ENCODE results near the gene OR10G3.

DNA sequence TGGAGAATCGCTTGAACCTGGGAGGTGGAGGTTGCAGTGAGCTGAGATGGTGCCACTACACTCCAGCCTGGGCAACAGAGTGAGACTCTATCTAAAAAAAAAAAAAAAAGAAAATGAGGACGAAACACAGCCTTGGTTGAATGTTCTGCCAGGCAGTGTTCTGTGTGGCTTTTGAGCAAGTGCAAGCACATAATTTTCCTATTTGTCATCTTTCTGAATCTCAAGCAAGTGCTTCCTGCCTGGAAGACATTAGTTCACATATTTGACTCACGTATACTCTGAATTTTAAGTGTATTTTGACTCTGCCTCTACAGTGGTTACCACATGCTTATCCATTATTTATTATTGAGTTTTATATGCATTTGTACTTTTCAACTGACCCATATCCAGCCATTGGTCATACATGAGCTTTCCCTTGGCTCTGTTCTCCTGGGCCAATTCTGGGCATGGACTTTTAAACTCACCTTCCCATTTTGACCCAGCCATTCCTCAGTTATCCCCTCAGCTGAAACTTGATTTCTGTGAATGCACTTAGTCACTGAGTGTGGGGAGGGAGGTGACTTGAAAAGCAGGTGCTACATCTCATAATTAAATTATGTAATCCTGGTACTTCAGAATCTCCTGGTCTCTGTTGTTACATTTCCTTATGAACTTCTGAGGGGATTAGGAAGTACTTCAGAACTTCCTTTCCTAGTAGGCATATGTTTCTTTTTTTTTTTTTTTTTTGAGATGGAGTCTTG is 46.8 kb upstream of the OR10G3 start:
- no peak for TF ChIP-seq REST (IDR thresholded peaks at IDR 0.05; ENCODE audit: insufficient read depth in 1 of 2, low read depth in 2 of 2, low read length in 1 of 2)
- TF ChIP-seq, protein P1, sequence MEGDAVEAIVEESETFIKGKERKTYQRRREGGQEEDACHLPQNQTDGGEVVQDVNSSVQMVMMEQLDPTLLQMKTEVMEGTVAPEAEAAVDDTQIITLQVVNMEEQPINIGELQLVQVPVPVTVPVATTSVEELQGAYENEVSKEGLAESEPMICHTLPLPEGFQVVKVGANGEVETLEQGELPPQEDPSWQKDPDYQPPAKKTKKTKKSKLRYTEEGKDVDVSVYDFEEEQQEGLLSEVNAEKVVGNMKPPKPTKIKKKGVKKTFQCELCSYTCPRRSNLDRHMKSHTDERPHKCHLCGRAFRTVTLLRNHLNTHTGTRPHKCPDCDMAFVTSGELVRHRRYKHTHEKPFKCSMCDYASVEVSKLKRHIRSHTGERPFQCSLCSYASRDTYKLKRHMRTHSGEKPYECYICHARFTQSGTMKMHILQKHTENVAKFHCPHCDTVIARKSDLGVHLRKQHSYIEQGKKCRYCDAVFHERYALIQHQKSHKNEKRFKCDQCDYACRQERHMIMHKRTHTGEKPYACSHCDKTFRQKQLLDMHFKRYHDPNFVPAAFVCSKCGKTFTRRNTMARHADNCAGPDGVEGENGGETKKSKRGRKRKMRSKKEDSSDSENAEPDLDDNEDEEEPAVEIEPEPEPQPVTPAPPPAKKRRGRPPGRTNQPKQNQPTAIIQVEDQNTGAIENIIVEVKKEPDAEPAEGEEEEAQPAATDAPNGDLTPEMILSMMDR (IDR thresholded peaks at IDR 0.05), result no peak
- no peak for TF ChIP-seq POLR2AphosphoS5 (IDR thresholded peaks at IDR 0.05; ENCODE audit: low read depth, low read length)
- TF ChIP-seq TCF7L2 (IDR thresholded peaks at IDR 0.05; ENCODE audit: low read depth, low read length), result no peak

All from Panc1 (cell line).